GM12873 (cell line): ENCODE measurements around the gene TAS1R2.

ENCODE experiments used
- TF ChIP-seq, protein P1 (sequence below): IDR thresholded peaks from 2 replicates; pipeline ENCODE4 v1.5.1; 2012; ENCODE audit warnings: low read depth, mild to moderate bottlenecking, moderate library complexity, low read length, control low read depth; ENCODE audit not compliant: insufficient read depth; ENCODE audit errors: missing control alignments

TAS1R2 gene

GRCh38 chr1:18877282-18877681, 17.8 kb upstream of the TAS1R2 start:
- TF ChIP-seq, protein P1, sequence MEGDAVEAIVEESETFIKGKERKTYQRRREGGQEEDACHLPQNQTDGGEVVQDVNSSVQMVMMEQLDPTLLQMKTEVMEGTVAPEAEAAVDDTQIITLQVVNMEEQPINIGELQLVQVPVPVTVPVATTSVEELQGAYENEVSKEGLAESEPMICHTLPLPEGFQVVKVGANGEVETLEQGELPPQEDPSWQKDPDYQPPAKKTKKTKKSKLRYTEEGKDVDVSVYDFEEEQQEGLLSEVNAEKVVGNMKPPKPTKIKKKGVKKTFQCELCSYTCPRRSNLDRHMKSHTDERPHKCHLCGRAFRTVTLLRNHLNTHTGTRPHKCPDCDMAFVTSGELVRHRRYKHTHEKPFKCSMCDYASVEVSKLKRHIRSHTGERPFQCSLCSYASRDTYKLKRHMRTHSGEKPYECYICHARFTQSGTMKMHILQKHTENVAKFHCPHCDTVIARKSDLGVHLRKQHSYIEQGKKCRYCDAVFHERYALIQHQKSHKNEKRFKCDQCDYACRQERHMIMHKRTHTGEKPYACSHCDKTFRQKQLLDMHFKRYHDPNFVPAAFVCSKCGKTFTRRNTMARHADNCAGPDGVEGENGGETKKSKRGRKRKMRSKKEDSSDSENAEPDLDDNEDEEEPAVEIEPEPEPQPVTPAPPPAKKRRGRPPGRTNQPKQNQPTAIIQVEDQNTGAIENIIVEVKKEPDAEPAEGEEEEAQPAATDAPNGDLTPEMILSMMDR = no peak

DNA sequence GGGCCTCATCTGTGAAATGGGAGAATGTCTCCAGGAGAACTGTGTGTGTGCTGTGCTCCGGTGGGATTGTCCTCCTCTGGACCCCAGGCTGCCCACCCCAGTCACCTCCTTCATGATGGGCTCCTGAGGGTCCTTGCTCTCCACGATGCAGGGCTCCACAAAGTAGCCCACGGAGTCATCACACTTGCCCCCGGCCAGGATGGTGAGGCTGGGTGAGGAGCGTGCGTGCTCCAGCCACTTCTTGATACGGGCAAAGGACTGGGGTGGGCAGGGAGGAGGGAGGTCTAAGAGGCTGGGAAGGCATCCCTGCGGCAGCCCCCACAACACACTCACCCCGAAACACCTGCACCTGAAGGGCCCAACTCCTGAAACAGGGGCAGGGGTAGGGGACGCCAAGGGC, 16.8 kb upstream of the TAS1R2 start:
- TF ChIP-seq, protein P1 = no peak

GRCh38 chr1:18875796-18876128, 16.3 kb upstream of the TAS1R2 start:
- TF ChIP-seq, protein P1 = no peak

GRCh38 chr1:18875107-18875795, 15.8 kb upstream of the TAS1R2 start:
- TF ChIP-seq, protein P1 = peak; percentile 93

GRCh38 chr1:18874600-18874999, 15.1 kb upstream of the TAS1R2 start:
- TF ChIP-seq, protein P1 = no peak

DNA sequence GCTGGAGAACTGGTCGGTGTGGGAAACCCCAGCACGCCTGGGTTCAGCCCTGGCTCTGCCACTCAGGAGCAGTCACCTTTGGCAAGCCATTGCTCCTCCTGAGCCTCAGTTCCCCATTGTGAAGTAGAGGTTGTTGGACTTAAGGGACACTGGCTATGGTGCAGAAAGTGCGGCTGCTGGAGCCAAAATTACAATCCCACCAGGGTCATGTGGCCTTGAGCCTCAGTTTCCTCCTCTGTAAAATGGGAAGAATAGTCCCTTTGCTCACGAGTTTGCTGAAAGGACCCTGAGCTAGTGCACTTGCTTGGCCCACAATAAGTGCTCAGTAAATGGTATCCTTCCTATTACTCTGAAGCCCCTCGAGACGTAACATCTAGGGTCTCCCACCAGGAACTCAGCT, 14.6 kb upstream of the TAS1R2 start:
- TF ChIP-seq, protein P1 = no peak

GRCh38 chr1:18872071-18872611, 12.7 kb upstream of the TAS1R2 start:
- TF ChIP-seq, protein P1 = no peak
